Tracheal epithelial cell (primary cell): Measurements from ENCODE around the gene GPR139. TPM values are rescaled to one million over a fixed set of nuclear protein-coding genes. Genes with fewer than 3 reads are reported as not detected.

Experiments
- total RNA-seq: library from RNA; depleted of rRNA; stranded (reverse); fragments of >200 nt; gene quantifications from 2 replicates; pipeline ENCODE4 v1.2.1, GENCODE V29; 2014

The GPR139 gene
- not detected in 2 replicates for total RNA-seq

DNA sequence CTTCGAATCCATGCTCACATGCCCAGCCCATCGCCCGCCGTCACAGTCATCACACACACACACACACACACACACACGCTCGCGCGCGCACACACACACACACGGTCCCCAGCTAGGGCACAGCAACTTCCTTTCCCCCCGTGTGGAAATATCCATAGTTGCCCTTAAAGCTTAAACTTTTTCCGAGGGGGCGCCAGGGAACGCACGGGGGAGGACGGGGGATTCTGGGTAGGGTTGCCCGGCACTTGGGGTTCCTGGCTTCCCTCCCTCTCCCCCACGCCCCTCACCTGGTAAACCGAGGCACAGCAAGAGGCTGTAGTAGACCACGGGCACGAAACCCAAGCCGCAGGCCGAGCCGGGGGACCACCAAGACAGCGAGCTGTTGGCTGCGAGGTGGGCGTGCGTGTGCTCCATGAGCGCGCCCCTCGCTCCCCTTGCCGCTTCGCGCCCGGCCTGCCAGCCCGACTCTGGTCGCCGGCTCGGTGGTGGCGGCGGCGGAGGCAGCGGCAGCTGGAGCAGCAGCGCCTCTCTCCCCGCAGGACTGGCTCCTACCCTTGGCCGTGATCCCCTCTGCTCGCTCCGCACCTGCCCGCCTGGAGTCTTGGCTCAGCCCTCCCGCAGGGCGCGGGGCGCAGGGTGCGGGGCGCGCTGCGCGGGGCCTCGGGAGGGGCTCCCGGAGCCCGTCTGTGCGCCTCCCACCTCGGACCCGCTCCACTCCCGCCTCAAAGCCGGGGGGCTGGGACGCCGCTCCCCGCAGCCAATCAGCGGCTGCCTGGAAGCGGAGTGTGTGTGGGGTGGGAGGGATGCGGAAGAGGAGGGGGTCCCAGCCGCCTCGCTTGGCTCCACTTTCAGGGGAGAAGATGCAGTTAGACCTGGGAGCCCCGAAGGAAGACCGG, at the start of gene GPR139:
Gene GPR139 (minus strand): TSS at position 688 of the 896 bp plus-strand sequence. CDS start 274 bp downstream, at position 414.

Other genes with a start within 250 kb of the GPR139 start
- 0.21 and 1.2 TPM in 2 replicates for gene GPRC5B, start 189.0 kb downstream of the GPR139 start, total RNA-seq